ENCODE measurements around the gene SGCD. TPM values are rescaled to one million over a fixed set of nuclear protein-coding genes. Genes with fewer than 3 reads are reported as not detected.

Gene SGCD
- total and polyA plus RNA-seq, 9 of the 15 experiments (the other 6 are each of a cell fraction or from before 2014, with no cell fraction given): not detected

- intact Hi-C loops (cut with micrococcal nuclease) (no loop called here), in situ Hi-C loops (cut with MboI) (no loop called here)
- ATAC-seq (no peak), FAIRE-seq (no peak), DNase-seq (ENCODE audit: extremely low read depth in 1 of 4, low spot score in 3 of 4) (no peak)
- Histone ChIP-seq H3K9me3 (replicated peaks; ENCODE audit: control insufficient read depth, insufficient read depth, low read depth, low read length) (no peaks in the 10 kb centered on the region; the same call in 1 of the 2 replicates), H3K27me3 (ENCODE audit: control insufficient read depth in 2 of 2, insufficient read depth in 2 of 2, low read length in 2 of 2) (no peaks in the 10 kb centered on the region), H3K79me2 (ENCODE audit: control insufficient read depth, insufficient read depth, low read length) (no peaks in the 10 kb centered on the region), H3K4me2 (ENCODE audit: insufficient read depth, low read length) (no peak overlapping the region), H3K4me1 (replicated peaks in 1 of 2; ENCODE audit: control insufficient read depth in 2 of 2, insufficient read depth in 2 of 2, low read length in 2 of 2) (no peaks in the 10 kb centered on the region), H3K36me3 (ENCODE audit: control insufficient read depth, insufficient read depth, low read length) (no peaks in the 10 kb centered on the region), H3K9me1 (ENCODE audit: control insufficient read depth, insufficient read depth, low read length) (no peaks in the 10 kb centered on the region), H4K20me1 (replicated peaks; ENCODE audit: control insufficient read depth, insufficient read depth, low read length) (no peaks in the 10 kb centered on the region), H3K27ac (ENCODE audit: extremely low read depth, low read depth, low read length) (no peak overlapping the region), H2AFZ (ENCODE audit: low read depth, low read length) (no peak overlapping the region), H3K4me3 (no peak overlapping the region), H3K9ac (ENCODE audit: insufficient read depth in 1 of 2, low read depth in 2 of 2, low read length in 2 of 2) (no peak overlapping the region)
- BruUV-seq (replicated peaks): no TSS peak
- ChIA-PET POLR2A (no interaction called here), CTCF (ENCODE audit: low intra/inter-chr PET ratio) (no interaction called here)
- no peak for TF ChIP-seq ZBED1 (IDR thresholded peaks at IDR 0.05)
- no peak for TF ChIP-seq SIX5 (IDR thresholded peaks at IDR 0.05; ENCODE audit: borderline replicate concordance in 1 of 2, insufficient read depth in 1 of 2, low read depth in 1 of 2, low read length in 2 of 2)
- no peak for TF ChIP-seq ZNF449 (CRISPR knock-in tag; IDR thresholded peaks at IDR 0.05)
- no peak for TF ChIP-seq KDM1A (IDR thresholded peaks at IDR 0.05)
- no peak for TF ChIP-seq ZNF57 (CRISPR knock-in tag; IDR thresholded peaks at IDR 0.05)
- TF ChIP-seq SETDB1 (IDR thresholded peaks at IDR 0.05; ENCODE audit: low read length): no peak
- TF ChIP-seq TFAP4 (CRISPR knock-in tag; IDR thresholded peaks at IDR 0.05; ENCODE audit: borderline replicate concordance): no peak
- no peak for TF ChIP-seq TRIM28 (IDR thresholded peaks at IDR 0.05)
- no peak for TF ChIP-seq ZC3H11A (IDR thresholded peaks at IDR 0.05; ENCODE audit: low read depth, low read length)
- TF ChIP-seq GATAD2B (IDR thresholded peaks at IDR 0.05; ENCODE audit: borderline replicate concordance): no peak
- TF ChIP-seq ELK3 (CRISPR knock-in tag; IDR thresholded peaks at IDR 0.05): no peak
- no peak for TF ChIP-seq VEZF1 (CRISPR knock-in tag; IDR thresholded peaks at IDR 0.05)
- no peak for TF ChIP-seq RBM25 (IDR thresholded peaks at IDR 0.05; ENCODE audit: low read depth, low read length, severe bottlenecking)
- no peak for TF ChIP-seq MYBL2 (IDR thresholded peaks at IDR 0.05; ENCODE audit: low read depth)
- TF ChIP-seq MYBL2 (CRISPR knock-in tag; IDR thresholded peaks at IDR 0.05; ENCODE audit: borderline replicate concordance): no peak
- no peak for TF ChIP-seq ZNF589 (CRISPR knock-in tag; IDR thresholded peaks at IDR 0.05; ENCODE audit: low read depth)
- TF ChIP-seq RBFOX2 (IDR thresholded peaks at IDR 0.05; ENCODE audit: low read depth, low read length): no peak
These were observed 264.7 kb downstream of the SGCD start for GRCh38 chr5:156591631-156592030.
